GM13977 (cell line): ENCODE measurements around the gene ELOVL5.

Experiments used
- DNase-seq: peaks from one replicate; pipeline ENCODE4 v3.0.0; 2012; ENCODE audit warnings: low spot score
- in situ Hi-C: fragments of 300-500 bp; cut with MboI; formaldehyde crosslinking; loops from one replicate; pipeline ENCODE4 v1.12.0; 2022; ENCODE audit warnings: low sequenced_read_pairs, low pct_unique_long_range_greater_than_20kb, mixed read lengths, inconsistent platforms; ENCODE audit not compliant: unreplicated experiment
- TF ChIP-seq, protein P1 (sequence below): IDR thresholded peaks from 2 replicates; pipeline ENCODE4 v1.5.1; 2012; ENCODE audit warnings: mild to moderate bottlenecking, control low read depth; ENCODE audit not compliant: insufficient read depth; ENCODE audit errors: extremely low read depth, missing control alignments

The ELOVL5 gene

DNA sequence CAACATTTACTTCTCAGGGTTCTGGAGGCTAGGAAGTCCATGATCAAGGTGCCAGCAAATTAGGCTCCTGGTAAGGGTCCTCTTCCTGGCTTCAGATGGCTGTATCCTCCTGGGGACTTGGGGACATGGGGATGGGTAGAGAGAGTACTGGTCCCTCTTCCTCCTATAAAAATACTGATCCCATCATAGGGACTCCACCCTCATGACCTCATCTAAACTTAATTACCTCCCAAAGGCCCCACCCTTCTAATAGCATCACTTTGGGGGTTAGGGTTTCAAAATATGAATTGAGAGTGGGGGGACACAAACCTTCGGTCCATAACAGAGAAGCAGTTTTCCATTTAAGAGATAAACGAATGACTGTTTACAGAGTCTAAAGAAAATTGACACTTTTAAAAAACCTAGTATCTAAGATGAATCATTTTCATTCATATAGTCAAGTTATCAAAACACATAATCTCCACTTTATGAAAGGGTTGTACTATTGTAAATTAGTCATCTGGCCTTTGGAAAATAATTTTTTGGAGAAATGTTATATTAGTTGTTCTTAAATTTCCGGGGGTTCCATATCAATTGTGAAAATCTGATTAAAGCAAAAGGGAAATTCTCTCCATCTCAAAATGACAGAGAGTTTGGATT, 33.5 kb downstream of the ELOVL5 start:
- TF ChIP-seq, protein P1, sequence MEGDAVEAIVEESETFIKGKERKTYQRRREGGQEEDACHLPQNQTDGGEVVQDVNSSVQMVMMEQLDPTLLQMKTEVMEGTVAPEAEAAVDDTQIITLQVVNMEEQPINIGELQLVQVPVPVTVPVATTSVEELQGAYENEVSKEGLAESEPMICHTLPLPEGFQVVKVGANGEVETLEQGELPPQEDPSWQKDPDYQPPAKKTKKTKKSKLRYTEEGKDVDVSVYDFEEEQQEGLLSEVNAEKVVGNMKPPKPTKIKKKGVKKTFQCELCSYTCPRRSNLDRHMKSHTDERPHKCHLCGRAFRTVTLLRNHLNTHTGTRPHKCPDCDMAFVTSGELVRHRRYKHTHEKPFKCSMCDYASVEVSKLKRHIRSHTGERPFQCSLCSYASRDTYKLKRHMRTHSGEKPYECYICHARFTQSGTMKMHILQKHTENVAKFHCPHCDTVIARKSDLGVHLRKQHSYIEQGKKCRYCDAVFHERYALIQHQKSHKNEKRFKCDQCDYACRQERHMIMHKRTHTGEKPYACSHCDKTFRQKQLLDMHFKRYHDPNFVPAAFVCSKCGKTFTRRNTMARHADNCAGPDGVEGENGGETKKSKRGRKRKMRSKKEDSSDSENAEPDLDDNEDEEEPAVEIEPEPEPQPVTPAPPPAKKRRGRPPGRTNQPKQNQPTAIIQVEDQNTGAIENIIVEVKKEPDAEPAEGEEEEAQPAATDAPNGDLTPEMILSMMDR = no peak
- DNase-seq = no peak
- in situ Hi-C loops = no loop called here

DNA sequence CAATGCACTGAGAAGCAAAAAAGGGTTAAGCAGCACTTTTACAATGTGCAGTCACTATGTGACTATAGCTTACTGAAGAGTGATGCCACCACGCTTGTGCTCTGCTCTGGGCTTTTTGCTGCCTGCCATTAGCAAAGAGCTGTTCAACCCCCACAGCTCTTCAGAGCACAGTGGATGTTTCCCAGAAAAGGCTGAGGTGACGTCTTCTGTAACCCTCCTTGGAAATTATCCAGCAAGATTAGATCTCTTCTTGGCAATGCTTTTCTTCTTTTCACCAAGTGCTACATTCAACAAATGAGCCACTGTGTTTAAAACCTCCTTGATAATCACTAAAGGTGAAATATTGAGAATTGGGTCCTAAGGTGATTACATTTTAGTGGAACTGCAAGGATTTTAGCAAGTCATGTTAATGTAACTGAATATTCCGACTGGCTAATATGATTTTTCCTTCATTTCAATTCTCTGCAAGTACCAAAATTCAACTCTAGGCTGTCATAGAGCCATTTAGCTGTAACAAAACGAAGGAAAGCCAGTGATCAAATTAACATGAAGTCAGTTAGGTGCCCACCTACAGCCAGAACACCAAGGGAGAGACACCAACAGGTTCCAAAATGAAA, 34.9 kb downstream of the ELOVL5 start:
- TF ChIP-seq, protein P1 = no peak
- in situ Hi-C loops = no loop called here
- DNase-seq = no peak

DNA sequence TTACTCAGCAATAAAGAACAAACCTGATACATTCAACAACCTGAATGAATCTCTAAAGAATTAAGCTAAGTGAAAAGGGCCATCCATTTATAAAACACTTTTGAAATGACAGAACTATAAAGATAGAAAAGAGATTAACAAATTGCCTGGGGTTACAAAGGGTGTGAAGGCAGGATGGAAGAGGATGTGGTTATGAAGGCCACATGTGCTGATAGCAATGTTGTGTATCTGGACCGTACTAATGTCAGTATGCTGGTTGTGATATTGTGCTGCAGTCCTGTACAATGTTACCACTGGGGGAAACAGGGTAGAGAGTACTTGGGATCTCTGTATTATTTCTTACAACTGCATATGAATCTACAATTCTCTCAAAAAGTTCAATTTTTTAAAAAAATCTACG, 36.4 kb downstream of the ELOVL5 start:
- DNase-seq = no peak
- in situ Hi-C loops = no loop called here
- TF ChIP-seq, protein P1 = no peak

DNA sequence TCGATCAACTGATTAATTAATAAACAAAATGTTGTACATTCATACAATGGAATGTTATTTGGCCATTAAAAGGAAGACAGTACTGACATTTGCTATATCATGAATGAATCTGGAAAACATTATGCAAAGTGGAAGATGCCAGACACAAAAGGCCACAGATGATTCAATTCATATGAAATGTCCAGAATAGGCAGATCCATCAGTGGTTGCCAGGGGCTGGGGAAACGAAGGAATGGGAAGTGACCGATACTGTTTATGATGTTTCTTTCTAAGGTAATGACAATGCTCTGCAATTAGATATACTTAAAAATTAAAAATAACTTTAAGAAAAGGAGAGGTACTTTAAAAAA, 37.2 kb downstream of the ELOVL5 start:
- in situ Hi-C loops = no loop called here
- DNase-seq = no peak

DNA sequence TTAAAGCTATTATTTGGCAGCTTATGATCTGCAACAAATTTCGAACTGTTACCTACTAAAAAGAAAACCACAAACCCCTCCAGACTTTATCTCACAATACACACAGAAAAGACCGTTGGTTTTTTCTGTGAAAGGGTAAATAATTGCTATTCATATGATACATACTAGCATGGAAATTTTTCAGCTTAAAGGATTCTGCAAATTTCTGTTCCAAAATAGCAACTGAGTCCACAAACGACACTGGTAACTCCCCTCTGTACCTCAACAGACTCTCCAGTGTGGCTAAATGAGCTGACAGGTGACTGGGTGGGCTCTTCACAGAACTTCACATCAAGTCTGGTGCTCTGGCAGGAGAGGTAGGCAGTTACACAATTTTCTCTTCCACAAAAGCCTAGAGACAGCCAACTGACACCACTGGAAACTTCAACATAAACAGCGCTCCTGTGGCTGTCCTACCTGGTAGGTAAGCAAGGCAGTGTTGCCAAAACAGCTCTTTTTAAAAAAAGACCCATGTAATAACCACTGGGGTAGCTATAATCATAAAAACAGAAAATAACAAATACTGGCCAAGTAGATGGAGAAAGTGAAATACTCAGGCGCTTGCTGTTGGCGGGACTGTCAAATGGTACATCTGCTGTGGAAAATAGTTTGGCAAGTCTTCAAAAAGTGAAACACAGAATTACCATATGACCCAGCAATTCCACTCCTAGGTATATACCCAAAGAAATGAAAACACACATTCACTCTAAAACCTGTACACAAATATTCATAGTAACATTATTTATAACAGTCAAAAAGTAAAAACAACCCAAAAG, 37.8 kb downstream of the ELOVL5 start:
- TF ChIP-seq, protein P1 = no peak
- in situ Hi-C loops = no loop called here
- no peak for DNase-seq

More for the DNA sequence above, 37.2 kb downstream of the ELOVL5 start:
- TF ChIP-seq, protein P1 = no peak

DNA sequence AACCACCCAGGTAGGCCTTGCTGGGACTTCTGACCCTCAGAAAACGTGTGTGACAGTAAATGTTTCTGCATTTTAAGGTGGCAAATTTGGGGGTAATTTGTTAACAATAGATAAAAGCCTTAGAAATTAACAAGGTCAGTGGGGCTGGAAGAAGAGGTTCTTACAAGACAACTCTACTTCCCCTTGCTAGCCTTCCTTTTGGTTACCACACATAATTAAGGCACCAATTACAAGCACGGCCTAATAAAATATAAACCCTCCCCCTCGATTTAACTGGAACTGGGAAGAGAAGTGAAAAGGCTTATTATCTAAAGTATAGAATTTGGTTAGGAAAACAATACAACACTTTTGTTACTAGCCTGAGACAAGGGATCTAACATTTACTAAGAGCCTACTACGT, 38.8 kb downstream of the ELOVL5 start:
- in situ Hi-C loops = no loop called here
- no peak for DNase-seq

More for the DNA sequence above, 38.8 kb downstream of the ELOVL5 start:
- TF ChIP-seq, protein P1 = no peak
